HEK293 (cell line): ENCODE results near the gene MAP3K20.

Experiments used
- CTCF ChIA-PET: fragments of 350-600 bp; formaldehyde crosslinking; extraction: SDS; loops from one replicate; lab custom pipeline; 2021; ENCODE audit warnings: antibody characterized with exemption; lab: Yijun Ruan, JAX
- POLR2A ChIA-PET: fragments of 300-600 bp; formaldehyde crosslinking; extraction: SDS; loops from one replicate; lab custom pipeline; 2020; ENCODE audit warnings: antibody characterized with exemption, inconsistent platforms; lab: Yijun Ruan, JAX
- H3K27ac ChIP-seq: fragments of 200-500 bp; sonication (Bioruptor generic); 2 replicates; pipeline ENCODE4 v1.5.1; 2014; ENCODE audit warnings: low read depth, low read length, control low read depth, inconsistent platforms; ENCODE audit errors: extremely low read depth
- H3K36me3 ChIP-seq, 2 experiments: fragments of 200-500 bp in 1 of 2; sonication (Bioruptor generic) in 1 of 2; 1 replicate in 1 of 2; 2 replicates in 1 of 2; pipeline ENCODE4 v1.5.1; 2014 to 2017; ENCODE audit warnings: inconsistent platforms in 2 of 2, low read length in 2 of 2; ENCODE audit not compliant: control insufficient read depth in 2 of 2, insufficient read depth in 1 of 2
- H3K4me1 ChIP-seq: fragments of 200-500 bp; sonication (Bioruptor generic); 2 replicates; pipeline ENCODE4 v1.5.1; 2014; ENCODE audit warnings: mild to moderate bottlenecking, low read length, inconsistent platforms; ENCODE audit not compliant: control insufficient read depth, insufficient read depth
- H3K4me3 ChIP-seq: 2 replicates; pipeline ENCODE4 v1.5.1; 2011; ENCODE audit warnings: low read depth, mild to moderate bottlenecking, control low read depth, low read length, moderate library complexity
- H3K9me3 ChIP-seq: fragments of 200-500 bp; sonication (Bioruptor generic); 2 replicates; pipeline ENCODE4 v1.5.1; 2014; ENCODE audit warnings: low read depth, low read length, inconsistent platforms; ENCODE audit not compliant: control insufficient read depth, insufficient read depth
- GLIS1 ChIP-seq: fragments of 450-650 bp; formaldehyde crosslinking; IDR thresholded peaks from 2 replicates; pipeline ENCODE4 v1.5.1; 2016; ENCODE audit warnings: missing biosample characterization, missing genetic modification characterization
- PRDM4 ChIP-seq: fragments of 450-650 bp; formaldehyde crosslinking; IDR thresholded peaks from 2 replicates; pipeline ENCODE4 v1.5.1; 2017; ENCODE audit warnings: missing biosample characterization, missing genetic modification characterization
- PRDM6 ChIP-seq: fragments of 450-650 bp; formaldehyde crosslinking; IDR thresholded peaks from 2 replicates; pipeline ENCODE4 v1.5.1; 2017; ENCODE audit warnings: missing biosample characterization, missing genetic modification characterization
- SETDB1 ChIP-seq: IDR thresholded peaks from one replicate; pipeline ENCODE4 v1.6.1; 2017; ENCODE audit warnings: mild to moderate bottlenecking, low read length, moderate library complexity, mixed read lengths; ENCODE audit not compliant: insufficient read length
- SP2 ChIP-seq: fragments of 450-650 bp; formaldehyde crosslinking; IDR thresholded peaks from 2 replicates; pipeline ENCODE4 v1.5.1; 2016; ENCODE audit warnings: missing biosample characterization, missing genetic modification characterization
- ZBTB10 ChIP-seq: fragments of 450-650 bp; formaldehyde crosslinking; IDR thresholded peaks from 2 replicates; pipeline ENCODE4 v1.5.1; 2016; ENCODE audit warnings: missing biosample characterization, missing genetic modification characterization
- ZNF121 ChIP-seq: fragments of 450-650 bp; formaldehyde crosslinking; IDR thresholded peaks from 2 replicates; pipeline ENCODE4 v1.5.1; 2016; ENCODE audit warnings: missing biosample characterization, missing genetic modification characterization
- ZNF157 ChIP-seq: fragments of 450-650 bp; formaldehyde crosslinking; IDR thresholded peaks from 2 replicates; pipeline ENCODE4 v1.5.1; 2016; ENCODE audit warnings: missing biosample characterization, missing genetic modification characterization
- ZSCAN18 ChIP-seq: fragments of 450-650 bp; formaldehyde crosslinking; IDR thresholded peaks from 2 replicates; pipeline ENCODE4 v1.5.1; 2016; ENCODE audit warnings: missing biosample characterization, missing genetic modification characterization

Gene MAP3K20

GRCh38 chr2:173164396-173164795 is 88.8 kb downstream of the MAP3K20 start:
- TF ChIP-seq ZBTB10 (no peak), PRDM6 (0 out of 2 replicates have a peak, but pooled peaks have one; percentile 14)
- ChIA-PET CTCF (interaction anchor here (0.6 kb wide), 2 partner anchors 13 to 301 kb away, joined by 3 read pairs; no protein-coding TSS in a partner anchor), POLR2A (no interaction called here)
- Histone ChIP-seq H3K9me3 (no peaks in the 10 kb centered on the region), H3K4me1 (peaks cover 12% of the 10 kb centered on the region), H3K4me3 (no peak overlapping the region), H3K36me3 (no peaks in the 10 kb centered on the region), H3K27ac (no peak overlapping the region)

GRCh38 chr2:173165443-173166238 is 90.0 kb downstream of the MAP3K20 start:
- peaks cover 4% of the 10 kb centered on the region; the same call in 1 of the 2 replicates for H3K4me1 ChIP-seq
- no peak overlapping the region for H3K27ac ChIP-seq
- no peak overlapping the region for H3K4me3 ChIP-seq
- no peak for TF ChIP-seq GLIS1
- TF ChIP-seq SETDB1: no peak
- no peak for TF ChIP-seq ZSCAN18
- no peak for TF ChIP-seq ZNF157 (tag by site-specific recombination)
- peak; percentile 76; the same call in 1 of the 2 replicates for TF ChIP-seq ZNF121 (tag by site-specific recombination)
- TF ChIP-seq, all 188 proteins: peak for 1
- Histone ChIP-seq H3K36me3 (no peaks in the 10 kb centered on the region), H3K9me3 (no peaks in the 10 kb centered on the region)
- ChIA-PET POLR2A (no interaction called here), CTCF (interaction anchor here (0.6 kb wide), 1 partner anchor 64 kb away, joined by 4 read pairs; no protein-coding TSS in a partner anchor)

- CTCF ChIA-PET: interaction anchor here (0.6 to 1.5 kb wide), 5 partner anchors 13 to 1079 kb away, joined by 3 to 5 read pairs (median 4); no protein-coding TSS in a partner anchor
- H3K4me3 ChIP-seq: no peak overlapping the region
Observed at GRCh38 chr2:173171321-173171720, 95.7 kb downstream of the MAP3K20 start.

More at GRCh38 chr2:173171321-173171720, 95.7 kb downstream of the MAP3K20 start:
- H3K9me3 ChIP-seq: no peaks in the 10 kb centered on the region
- H3K27ac ChIP-seq: no peak overlapping the region
- peaks cover 12% of the 10 kb centered on the region; the same call in 1 of the 2 replicates for H3K4me1 ChIP-seq
- H3K36me3 ChIP-seq: no peaks in the 10 kb centered on the region
- POLR2A ChIA-PET: no interaction called here
- TF ChIP-seq SP2 (tag by site-specific recombination) (no peak), PRDM4 (tag by site-specific recombination) (no peak)
